Activated CD8-positive, alpha-beta memory T cell treated with anti-CD3 and anti-CD28 coated beads, Interleukin-2, amount 50 U/mL, for 24 hours (primary cell): ENCODE results near the gene WDR64.
A peak's percentile ranks its signal among the peaks of the same experiment; 100 is the strongest.

Experiments
- DNase-seq: peaks from one replicate; pipeline ENCODE4 v3.0.0-alpha.2; 2020; ENCODE audit errors: extremely low read depth

The WDR64 gene

GRCh38 chr1:241631674-241632073, 20.4 kb upstream of the WDR64 start:
- no peak for DNase-seq

DNA sequence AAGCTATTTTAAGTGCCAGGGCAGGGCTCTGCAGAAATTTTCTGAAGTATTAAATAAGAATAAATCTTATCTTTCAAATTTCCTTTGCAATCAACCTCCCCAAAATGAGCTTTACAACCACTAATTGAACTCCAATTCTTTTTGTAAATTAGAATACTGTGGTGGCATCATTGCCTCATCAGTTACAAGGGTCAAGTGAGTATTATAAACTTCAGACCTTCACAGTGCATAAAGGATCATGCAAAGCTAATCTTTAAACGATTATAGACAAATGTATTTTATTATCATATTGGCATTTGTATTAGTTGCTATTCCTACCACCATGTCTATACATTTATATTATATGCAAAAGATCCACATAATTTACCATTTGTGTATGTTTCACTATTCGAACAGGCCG, 19.1 kb upstream of the WDR64 start:
- no peak for DNase-seq

- no peak for DNase-seq
These were observed 16.4 kb upstream of the WDR64 start for GRCh38 chr1:241635556-241636152.

GRCh38 chr1:241636291-241636690, 15.8 kb upstream of the WDR64 start:
- no peak for DNase-seq

DNA sequence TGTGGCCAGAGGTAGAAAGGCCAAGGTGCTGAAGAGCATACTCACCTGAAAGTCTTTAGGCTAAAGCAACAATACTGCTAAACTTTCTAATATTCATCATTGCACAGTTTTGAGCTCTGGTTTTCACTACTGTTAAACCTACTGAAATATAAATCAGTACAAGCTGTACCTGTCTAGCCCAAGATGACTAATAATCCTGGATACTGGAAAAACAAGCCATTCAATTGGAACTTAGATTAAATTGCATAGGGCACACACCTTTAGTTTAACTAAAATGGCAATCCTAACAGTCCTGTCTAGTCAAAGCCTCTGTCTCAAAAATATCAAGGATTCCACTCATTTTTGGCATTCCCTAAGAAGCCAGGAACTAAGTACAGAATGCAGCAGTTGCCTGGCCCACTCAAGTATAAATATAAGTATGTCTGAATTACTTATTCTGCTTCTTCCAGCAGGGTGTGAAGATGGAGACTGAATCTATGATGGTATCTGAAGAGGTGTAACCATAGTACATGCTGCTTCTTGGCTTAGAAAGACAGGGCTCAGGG, 15.0 kb upstream of the WDR64 start:
- DNase-seq = no peak

GRCh38 chr1:241637604-241638003, 14.5 kb upstream of the WDR64 start:
- no peak for DNase-seq

DNA sequence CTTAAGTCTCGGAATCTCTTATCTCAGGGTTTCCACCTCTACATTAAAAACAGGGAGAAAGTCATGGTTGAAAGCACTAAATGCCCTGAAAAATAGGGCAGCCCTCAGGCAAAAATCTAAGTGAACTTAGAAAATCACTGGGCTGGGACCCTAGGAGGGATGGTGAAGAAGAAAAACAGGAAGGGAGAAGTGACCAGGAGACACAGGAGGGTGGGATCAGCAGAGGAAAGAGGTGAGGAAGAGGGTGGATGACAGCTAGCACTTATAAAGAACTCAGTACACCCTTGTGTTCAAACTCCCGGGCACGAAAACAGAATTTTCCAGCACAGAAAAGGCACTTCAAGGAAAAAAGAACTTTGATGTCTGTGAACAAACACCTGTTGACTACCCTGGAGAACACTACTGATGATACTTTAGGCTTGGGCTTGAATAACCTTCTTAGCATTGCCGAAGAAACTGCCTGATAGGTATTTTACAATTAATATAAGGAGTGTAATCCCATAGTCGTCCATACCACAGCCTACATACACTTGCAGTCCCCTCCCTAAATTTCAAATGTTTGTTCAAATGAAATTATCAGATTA, 13.9 kb upstream of the WDR64 start:
- DNase-seq = no peak

DNA sequence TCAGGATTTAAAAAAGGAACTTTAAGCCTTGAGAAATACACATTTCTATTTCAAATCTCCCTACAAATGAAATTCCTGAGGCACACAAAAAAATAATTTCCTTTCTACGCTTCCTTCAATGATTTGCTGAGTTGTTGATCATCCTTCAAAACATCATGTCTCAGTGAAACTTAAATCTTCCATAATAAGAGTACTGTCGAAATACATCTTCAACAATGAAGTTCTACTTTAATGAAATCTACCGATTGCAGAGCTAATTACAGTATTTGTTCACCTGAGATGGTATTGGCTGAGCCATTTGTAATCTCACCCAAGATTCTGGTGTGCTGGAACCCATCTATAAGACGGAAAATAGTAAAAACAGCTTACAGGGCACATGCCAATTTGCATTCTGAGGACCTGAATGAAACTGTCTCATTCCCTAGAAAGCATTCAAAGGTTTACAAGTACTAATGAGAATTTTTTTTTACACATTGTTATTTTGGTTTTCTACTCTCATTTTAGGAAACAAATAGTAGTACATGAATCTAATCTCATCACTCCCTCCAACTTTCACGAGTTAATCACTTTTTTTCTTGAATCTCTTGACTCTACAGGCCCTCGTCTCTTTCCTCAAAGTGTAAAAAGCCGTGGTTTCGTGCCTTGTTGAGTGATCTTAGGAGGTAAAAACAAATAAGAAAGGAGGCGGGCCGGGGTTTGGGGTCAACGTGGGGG, 13.0 kb upstream of the WDR64 start:
- DNase-seq = no peak

DNA sequence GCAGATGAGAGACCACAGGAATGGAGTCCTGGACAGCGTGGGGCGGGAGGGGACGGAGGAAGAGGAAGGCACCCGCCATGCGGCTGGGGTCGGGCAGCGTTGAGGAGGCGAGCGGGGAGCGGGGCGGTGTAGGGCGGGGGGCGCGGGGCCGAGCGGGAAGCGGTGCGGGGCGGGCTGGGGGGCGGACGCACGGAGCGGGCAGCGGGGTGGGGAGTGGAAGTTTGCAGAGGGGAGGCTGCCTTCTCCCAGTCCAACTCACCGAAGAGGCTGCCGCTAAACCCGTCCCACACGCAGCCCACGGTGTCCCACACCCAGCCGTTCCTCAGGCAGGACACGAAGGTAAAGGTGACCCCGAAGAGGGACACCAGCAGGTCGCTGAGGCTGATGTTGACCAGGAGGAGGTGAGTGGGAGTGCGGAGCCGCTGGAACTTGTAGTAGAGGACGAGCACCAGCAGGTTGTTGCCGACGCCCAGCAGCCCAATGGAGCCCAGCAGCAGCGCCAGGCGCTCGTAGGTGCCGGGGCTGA, 12.4 kb upstream of the WDR64 start:
- no peak for DNase-seq

DNA sequence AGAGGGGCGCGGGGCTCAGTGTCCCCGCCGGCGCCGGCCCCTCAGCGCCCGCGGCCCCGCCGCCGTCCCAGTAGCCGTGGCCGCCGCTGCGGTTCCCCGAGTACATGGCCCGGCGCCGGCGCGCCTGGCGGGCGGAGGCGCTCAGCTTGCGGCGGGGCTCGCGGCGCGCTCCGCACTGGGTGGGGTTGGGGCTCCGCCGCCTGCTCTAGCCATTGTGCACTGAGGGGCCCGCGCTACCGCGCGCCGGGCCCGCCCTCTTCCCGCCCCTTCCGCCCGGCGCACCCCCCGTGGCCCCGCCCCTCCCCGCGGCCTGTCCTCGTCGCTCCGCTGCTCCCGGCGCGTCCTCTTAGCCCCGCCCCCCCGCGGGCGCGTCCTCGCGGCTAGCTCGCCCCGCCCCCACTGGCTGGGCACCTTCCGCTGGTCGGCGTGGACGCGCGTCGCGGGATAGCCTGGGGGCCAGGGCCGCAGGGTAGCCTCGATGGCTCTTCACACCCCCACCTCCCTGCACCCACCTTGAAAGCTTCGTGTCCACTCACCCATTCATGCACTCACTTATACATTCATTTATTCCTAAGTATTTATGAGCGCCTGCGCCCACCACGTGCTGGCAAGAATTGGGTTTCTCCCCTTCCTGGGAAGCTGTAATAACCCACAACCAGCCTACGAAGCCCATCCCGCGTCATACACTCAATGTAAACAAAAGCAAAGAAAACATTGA, 11.8 kb upstream of the WDR64 start, which contains the start of the genes CHML and OPN3:
CHML (minus strand) TSS at position 221 of the 718 bp plus-strand sequence. CDS start 4,603 bp downstream, outside the sequence.
OPN3 (minus strand) TSS at position 221 of the 718 bp plus-strand sequence; CDS start at position 106, 115 bp downstream.
- peak; percentile 61 for DNase-seq

DNA sequence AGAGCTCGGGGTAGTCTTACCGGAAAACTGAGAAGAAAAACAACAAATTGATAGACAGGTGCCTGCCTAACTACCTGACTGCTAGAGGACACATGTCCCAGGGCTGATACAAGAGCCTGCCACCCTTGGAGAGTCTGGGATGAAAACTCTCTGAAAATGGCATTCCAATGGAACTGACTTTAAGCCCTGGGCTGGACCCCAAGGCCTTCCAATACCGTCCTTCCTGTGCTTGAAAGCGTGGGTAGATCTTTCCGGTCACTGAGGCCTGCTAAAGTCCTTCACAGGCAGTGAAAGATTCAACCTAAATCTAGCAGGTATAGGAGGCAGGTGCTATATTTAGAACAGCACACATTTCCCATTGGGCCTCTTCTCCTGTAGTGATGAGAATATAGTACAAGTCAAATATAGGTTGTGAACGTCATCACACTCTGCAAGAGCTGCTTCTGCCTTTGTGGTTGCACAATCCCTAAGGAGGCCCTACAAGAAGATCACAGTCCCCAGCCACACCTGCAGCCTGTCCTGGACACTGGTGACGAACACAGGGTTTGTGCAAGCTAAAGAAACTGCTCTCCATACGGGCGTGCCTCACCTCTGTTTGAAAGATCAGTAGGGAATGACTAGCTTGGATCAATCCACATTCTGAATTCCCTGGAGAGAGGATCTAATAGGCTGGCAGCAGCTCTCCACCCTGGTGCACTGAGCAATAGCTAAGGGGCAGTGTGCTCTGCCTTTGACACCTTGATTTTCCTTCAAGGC, 11.0 kb upstream of the WDR64 start:
- no peak for DNase-seq

- no peak for DNase-seq
These were observed 10.1 kb upstream of the WDR64 start for GRCh38 chr1:241641773-241642592.

- DNase-seq = no peak
These were observed 9.5 kb upstream of the WDR64 start for GRCh38 chr1:241642593-241642944.

- DNase-seq = no peak
These were observed 7.8 kb upstream of the WDR64 start for GRCh38 chr1:241644259-241644658.

DNA sequence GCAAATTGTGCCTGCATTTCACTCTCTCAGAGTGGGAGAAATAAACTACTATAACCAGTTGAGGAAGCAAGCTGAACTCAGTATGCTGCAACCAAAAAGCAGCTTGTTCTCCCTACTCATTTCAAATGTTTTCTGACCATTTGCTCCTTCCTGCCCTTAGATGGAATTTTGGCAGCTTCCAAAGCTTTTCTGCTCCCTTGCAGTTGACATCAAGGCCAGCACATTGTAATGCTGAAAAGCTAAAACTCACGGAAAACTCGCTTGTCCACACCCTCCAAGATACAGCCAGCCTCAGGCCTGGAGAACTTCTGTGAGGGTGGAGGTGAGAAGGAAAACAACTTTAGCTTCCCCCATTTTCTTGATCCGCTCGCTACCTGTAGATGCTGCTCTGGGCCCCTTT, 6.9 kb upstream of the WDR64 start:
- DNase-seq = no peak

DNA sequence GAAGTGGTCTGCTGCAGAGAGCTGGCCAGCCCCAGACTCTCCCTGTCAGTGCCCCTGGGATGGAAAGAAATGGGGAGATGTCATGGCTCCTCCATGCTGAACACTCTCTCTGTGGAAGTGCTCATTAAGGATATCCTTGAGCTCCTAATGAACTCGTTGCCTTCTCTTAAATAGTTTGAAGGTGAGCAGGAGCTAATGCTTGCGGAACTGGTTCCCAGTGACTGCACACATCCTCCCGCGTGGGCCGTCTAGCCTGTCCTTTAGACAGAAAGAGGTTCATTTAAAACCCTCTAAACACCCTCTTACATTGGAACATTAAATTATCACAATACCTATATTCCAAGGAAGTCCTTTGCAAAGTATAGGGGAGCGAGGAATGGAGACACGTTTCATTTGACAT, 5.9 kb upstream of the WDR64 start:
- DNase-seq = no peak

- no peak for DNase-seq
These were observed 4.4 kb upstream of the WDR64 start for GRCh38 chr1:241647658-241648057.

GRCh38 chr1:241648159-241648558, 3.9 kb upstream of the WDR64 start:
- no peak for DNase-seq

DNA sequence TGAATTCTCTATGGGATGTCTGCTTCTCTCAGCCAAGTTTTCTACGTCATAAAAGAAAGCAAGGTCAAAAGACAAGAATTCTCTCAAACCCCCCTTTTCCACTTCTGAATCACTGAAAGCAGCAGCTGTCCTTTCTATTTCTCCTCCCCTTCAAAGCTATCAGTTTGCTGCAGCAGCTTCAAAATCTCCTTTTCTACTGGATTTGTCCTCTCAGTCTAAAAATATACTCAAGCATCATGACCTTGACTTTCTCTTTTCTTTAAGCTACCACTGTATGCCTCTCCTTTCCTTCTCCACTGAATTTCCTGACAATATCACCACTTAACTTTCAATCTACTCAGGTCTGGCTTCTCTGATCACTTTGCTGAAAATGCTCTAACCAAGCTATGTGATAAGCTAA, 1.9 kb downstream of the WDR64 start:
- DNase-seq = no peak

DNA sequence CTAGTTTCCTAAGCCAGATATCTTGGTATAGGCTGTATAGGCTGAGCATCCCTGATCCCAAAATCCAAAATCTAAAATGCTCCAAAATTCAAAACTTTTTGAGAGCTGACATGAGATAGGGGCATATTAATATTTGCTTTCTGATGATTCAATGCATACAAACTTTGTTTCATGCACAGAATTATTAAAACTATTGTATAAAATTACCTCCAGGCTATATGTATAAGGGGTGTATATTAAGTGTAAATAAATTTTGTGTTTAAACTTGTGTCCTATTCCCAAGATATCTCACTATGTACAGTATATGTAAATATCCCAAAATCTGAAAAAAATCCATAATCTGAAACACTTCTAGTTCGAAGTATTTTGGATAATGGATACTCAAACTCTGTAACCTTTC, 2.6 kb downstream of the WDR64 start:
- no peak for DNase-seq
